GM18511 (cell line): ENCODE measurements around the gene DHX57.
"Not testable (repeated sequence)": the region's sequence is repeated elsewhere in the genome, so short reads cannot be mapped to it uniquely, and the experiment has no call there.

Experiments
- ATAC-seq: cut with Tn5 transposase; IDR thresholded peaks from one replicate; pipeline ENCODE4 v1.9.1; 2021; ENCODE audit warnings: mild to moderate bottlenecking, moderate library complexity; ENCODE audit not compliant: unreplicated experiment

DHX57 gene

GRCh38 chr2:38866773-38867443, 8.8 kb downstream of the DHX57 start:
- ATAC-seq = no peak

GRCh38 chr2:38863061-38863695, 12.6 kb downstream of the DHX57 start:
- no peak for ATAC-seq

GRCh38 chr2:38862476-38862875, 13.3 kb downstream of the DHX57 start:
- no peak for ATAC-seq

- no peak for ATAC-seq
These were observed 19.6 kb downstream of the DHX57 start for GRCh38 chr2:38856165-38856564.

- ATAC-seq = peak; percentile 83
These were observed 25.7 kb downstream of the DHX57 start for GRCh38 chr2:38850045-38850444.

GRCh38 chr2:38836791-38837190, 38.9 kb downstream of the DHX57 start:
- peak; percentile 10 for ATAC-seq

GRCh38 chr2:38835990-38836389, 39.7 kb downstream of the DHX57 start:
- peak; percentile 95 for ATAC-seq

GRCh38 chr2:38835015-38835601, 40.6 kb downstream of the DHX57 start:
- no peak for ATAC-seq

GRCh38 chr2:38830526-38831159, 45.1 kb downstream of the DHX57 start:
- ATAC-seq = no peak

- ATAC-seq = no peak
These were observed 45.8 kb downstream of the DHX57 start for GRCh38 chr2:38829971-38830370.

GRCh38 chr2:38828460-38828859, 47.3 kb downstream of the DHX57 start:
- ATAC-seq = no peak

- ATAC-seq = not testable (repeated sequence)
These were observed 48.1 kb downstream of the DHX57 start for GRCh38 chr2:38827539-38828145.

- ATAC-seq = no peak
These were observed 49.8 kb downstream of the DHX57 start for GRCh38 chr2:38825956-38826355.

GRCh38 chr2:38824906-38825305, 50.8 kb downstream of the DHX57 start:
- no peak for ATAC-seq

GRCh38 chr2:38823386-38823785, 52.3 kb downstream of the DHX57 start:
- ATAC-seq = no peak

- no peak for ATAC-seq
These were observed 57.2 kb downstream of the DHX57 start for GRCh38 chr2:38818565-38818964.

GRCh38 chr2:38815936-38816335, 59.8 kb downstream of the DHX57 start:
- no peak for ATAC-seq

GRCh38 chr2:38810488-38810887, 65.2 kb downstream of the DHX57 start:
- no peak for ATAC-seq

- no peak for ATAC-seq
These were observed 67.1 kb downstream of the DHX57 start for GRCh38 chr2:38808677-38809076.

- no peak for ATAC-seq
These were observed 69.0 kb downstream of the DHX57 start for GRCh38 chr2:38806733-38807059.

- ATAC-seq = no peak
These were observed 69.6 kb downstream of the DHX57 start for GRCh38 chr2:38806015-38806732.
